ENCODE data around the gene NDUFS2.

- no peak for TF ChIP-seq POLR2AphosphoS5 (IDR thresholded peaks at IDR 0.05; ENCODE audit: borderline replicate concordance, low read depth, low read length)
- TF ChIP-seq EZH2 (IDR thresholded peaks at IDR 0.05): no peak
Measured at GRCh38 chr1:161177936-161178244, 24.3 kb upstream of the NDUFS2 start.

Measured in SK-N-MC (cell line).